ENCODE results near the gene ENC1.

The ENC1 gene

GRCh38 chr5:74599148-74599547 is 41.4 kb downstream of the ENC1 start:
- DNase-seq: no peak

- DNase-seq: no peak
Measured at GRCh38 chr5:74598731-74599130, 41.8 kb downstream of the ENC1 start.

GRCh38 chr5:74596927-74597326 is 43.6 kb downstream of the ENC1 start:
- no peak for DNase-seq

GRCh38 chr5:74595143-74595925 is 45.2 kb downstream of the ENC1 start:
- DNase-seq: no peak

- no peak for DNase-seq
Measured at GRCh38 chr5:74594137-74595040, 46.1 kb downstream of the ENC1 start.

- DNase-seq: no peak
Measured at GRCh38 chr5:74589204-74590056, 51.1 kb downstream of the ENC1 start.

- no peak for DNase-seq
Measured at GRCh38 chr5:74588415-74588814, 52.1 kb downstream of the ENC1 start.

GRCh38 chr5:74587890-74588289 is 52.6 kb downstream of the ENC1 start:
- DNase-seq: no peak

GRCh38 chr5:74587300-74587699 is 53.2 kb downstream of the ENC1 start:
- no peak for DNase-seq

GRCh38 chr5:74586856-74587255 is 53.7 kb downstream of the ENC1 start:
- DNase-seq: no peak

GRCh38 chr5:74582853-74583252 is 57.7 kb downstream of the ENC1 start:
- no peak for DNase-seq

GRCh38 chr5:74581988-74582365 is 58.6 kb downstream of the ENC1 start:
- DNase-seq: no peak

GRCh38 chr5:74580729-74581109 is 59.8 kb downstream of the ENC1 start:
- no peak for DNase-seq

- no peak for DNase-seq
Measured at GRCh38 chr5:74579215-74579614, 61.3 kb downstream of the ENC1 start.

- DNase-seq: no peak
Measured at GRCh38 chr5:74578356-74579044, 62.0 kb downstream of the ENC1 start.

Measured in COR-L47 (cell line).